ENCODE results near the gene PCGF3. TPM values are rescaled to one million over a fixed set of nuclear protein-coding genes. Genes with fewer than 3 reads are reported as not detected.

Gene PCGF3
- total RNA-seq, 1 experiment from 2014 or later, result 66.3 TPM

DNA sequence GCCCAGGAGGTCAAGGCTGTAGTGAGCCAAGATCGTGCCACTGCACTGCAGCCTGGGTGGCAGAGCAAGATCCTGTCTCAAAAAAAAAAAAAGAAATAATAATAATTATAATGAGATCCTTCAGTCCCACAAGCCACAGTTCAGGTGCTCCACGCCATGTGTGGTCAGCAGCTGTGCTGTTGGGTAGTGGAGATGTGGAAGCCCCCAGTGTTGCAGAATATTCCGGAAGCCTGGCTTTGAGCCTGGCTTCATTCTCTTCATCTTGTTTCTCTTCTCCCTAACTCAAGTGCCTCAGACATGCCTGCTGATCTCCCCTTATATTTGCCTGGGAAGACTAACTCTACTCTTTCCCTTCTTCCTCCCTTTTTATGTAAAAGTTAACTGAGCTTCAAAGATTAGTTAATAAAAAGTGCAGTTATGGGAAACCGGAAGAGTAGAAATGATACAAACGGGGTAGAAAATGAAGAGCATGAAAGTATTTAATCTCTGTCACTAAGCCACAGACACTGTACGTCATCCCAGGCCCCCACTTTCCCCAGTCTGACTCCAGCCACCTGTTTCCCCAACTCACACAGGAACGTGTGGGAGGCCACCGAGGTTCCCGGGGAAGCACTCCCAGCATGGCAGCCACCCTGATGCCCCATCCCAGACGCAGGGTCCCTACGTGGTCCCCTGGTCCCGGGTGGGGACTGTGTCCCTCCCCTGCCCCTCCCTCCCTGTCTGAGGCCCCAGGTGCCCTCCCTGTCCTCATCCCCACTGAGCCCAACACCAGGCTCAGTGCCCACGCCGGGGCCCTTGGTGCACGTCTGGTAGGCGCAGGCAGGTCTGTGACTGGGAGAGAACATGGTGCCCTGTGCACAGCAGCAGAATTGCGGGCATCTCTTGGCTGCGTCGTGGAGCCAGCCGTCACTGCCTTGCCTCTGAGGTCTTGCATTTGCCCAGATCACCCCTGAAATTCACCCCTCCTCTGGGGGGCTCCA lies 24.0 kb downstream of the PCGF3 start:
- DNase-seq (ENCODE audit: low read depth, low spot score) (no peak), ATAC-seq (no peak)
- Histone ChIP-seq H3K9me3 (ENCODE audit: control insufficient read depth in 1 of 2, insufficient read depth in 1 of 2, low read depth in 1 of 2, low read length in 2 of 2) (no peaks in the 10 kb centered on the region), H4K20me1 (ENCODE audit: insufficient read depth) (no peaks in the 10 kb centered on the region), H3K36me3 (ENCODE audit: control insufficient read depth in 1 of 2, insufficient read depth in 2 of 2, low read length in 2 of 2) (peaks cover 14 to 16% of the 10 kb centered on the region in 2 experiments), H3K27me3 (ENCODE audit: insufficient read depth, low read length) (no peaks in the 10 kb centered on the region), H3K79me2 (ENCODE audit: insufficient read depth, low read length) (peaks cover 28% of the 10 kb centered on the region), H3K4me1 (ENCODE audit: control insufficient read depth in 1 of 2, insufficient read depth in 2 of 2, low read length in 2 of 2) (no peaks in the 10 kb centered on the region), H3K9me2 (ENCODE audit: insufficient read depth) (no peaks in the 10 kb centered on the region), H3K4me3 (replicated peaks in 1 of 2; ENCODE audit: low read depth in 1 of 2, low read length in 2 of 2) (no peak overlapping the region), H3K27ac (ENCODE audit: low read depth, low read length) (no peak overlapping the region), H3K4me2 (ENCODE audit: low read length) (no peak overlapping the region), H3K9ac (ENCODE audit: low read length) (no peak overlapping the region), H2AFZ (ENCODE audit: low read depth, low read length, poor library complexity, severe bottlenecking) (no peak overlapping the region)
- TF ChIP-seq SIN3A (IDR thresholded peaks at IDR 0.05; ENCODE audit: low read depth) (no peak), SP1 (IDR thresholded peaks at IDR 0.05; ENCODE audit: low read depth) (no peak), ZFX (IDR thresholded peaks at IDR 0.05) (no peak), CEBPB (IDR thresholded peaks at IDR 0.05; ENCODE audit: low read depth) (no peak), EGR1 (IDR thresholded peaks at IDR 0.05; ENCODE audit: low read depth) (no peak), RAD21 (IDR thresholded peaks at IDR 0.05; ENCODE audit: low read depth) (no peak)
- TF ChIP-seq, protein P1, sequence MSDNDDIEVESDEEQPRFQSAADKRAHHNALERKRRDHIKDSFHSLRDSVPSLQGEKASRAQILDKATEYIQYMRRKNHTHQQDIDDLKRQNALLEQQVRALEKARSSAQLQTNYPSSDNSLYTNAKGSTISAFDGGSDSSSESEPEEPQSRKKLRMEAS (IDR thresholded peaks at IDR 0.05), result no peak
- TF ChIP-seq, protein P2, sequence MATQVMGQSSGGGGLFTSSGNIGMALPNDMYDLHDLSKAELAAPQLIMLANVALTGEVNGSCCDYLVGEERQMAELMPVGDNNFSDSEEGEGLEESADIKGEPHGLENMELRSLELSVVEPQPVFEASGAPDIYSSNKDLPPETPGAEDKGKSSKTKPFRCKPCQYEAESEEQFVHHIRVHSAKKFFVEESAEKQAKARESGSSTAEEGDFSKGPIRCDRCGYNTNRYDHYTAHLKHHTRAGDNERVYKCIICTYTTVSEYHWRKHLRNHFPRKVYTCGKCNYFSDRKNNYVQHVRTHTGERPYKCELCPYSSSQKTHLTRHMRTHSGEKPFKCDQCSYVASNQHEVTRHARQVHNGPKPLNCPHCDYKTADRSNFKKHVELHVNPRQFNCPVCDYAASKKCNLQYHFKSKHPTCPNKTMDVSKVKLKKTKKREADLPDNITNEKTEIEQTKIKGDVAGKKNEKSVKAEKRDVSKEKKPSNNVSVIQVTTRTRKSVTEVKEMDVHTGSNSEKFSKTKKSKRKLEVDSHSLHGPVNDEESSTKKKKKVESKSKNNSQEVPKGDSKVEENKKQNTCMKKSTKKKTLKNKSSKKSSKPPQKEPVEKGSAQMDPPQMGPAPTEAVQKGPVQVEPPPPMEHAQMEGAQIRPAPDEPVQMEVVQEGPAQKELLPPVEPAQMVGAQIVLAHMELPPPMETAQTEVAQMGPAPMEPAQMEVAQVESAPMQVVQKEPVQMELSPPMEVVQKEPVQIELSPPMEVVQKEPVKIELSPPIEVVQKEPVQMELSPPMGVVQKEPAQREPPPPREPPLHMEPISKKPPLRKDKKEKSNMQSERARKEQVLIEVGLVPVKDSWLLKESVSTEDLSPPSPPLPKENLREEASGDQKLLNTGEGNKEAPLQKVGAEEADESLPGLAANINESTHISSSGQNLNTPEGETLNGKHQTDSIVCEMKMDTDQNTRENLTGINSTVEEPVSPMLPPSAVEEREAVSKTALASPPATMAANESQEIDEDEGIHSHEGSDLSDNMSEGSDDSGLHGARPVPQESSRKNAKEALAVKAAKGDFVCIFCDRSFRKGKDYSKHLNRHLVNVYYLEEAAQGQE (IDR thresholded peaks at IDR 0.05; ENCODE audit: low read depth), result no peak
- CTCF ChIA-PET, result no interaction called here
- RAD21 ChIA-PET (ENCODE audit: low non-redundant PET in 1 of 2, low total read pairs in 2 of 2, uncharacterized antibody in 2 of 2, unreplicated experiment in 2 of 2), result no interaction called here
- no TSS peak for BruUV-seq (replicated peaks)
- intact Hi-C loops (cut with micrococcal nuclease), result no loop called here
- POLR2A ChIA-PET, result no interaction called here
